Stimulated activated CD4-positive, alpha-beta T cell treated with anti-CD3 and anti-CD28 coated beads, Interleukin-12 subunit alpha, Interleukin-12 subunit beta, amount 100 ng/mL, for 24 hours (primary cell): ENCODE measurements around the gene UBALD2.

Experiments
- DNase-seq, 2 experiments: peaks; one replicate each; pipeline ENCODE4 v3.0.0-alpha.2; 2020; ENCODE audit warnings: low read depth in 2 of 2

UBALD2 gene

GRCh38 chr17:76318586-76318985 is 53.4 kb downstream of the UBALD2 start:
- DNase-seq, result no peak
